ENCODE measurements around the gene OPCML. TPM values are rescaled to one million over a fixed set of nuclear protein-coding genes. Genes with fewer than 3 reads are reported as not detected.

OPCML gene
- polyA plus RNA-seq, 1 donor from 2014 or later = 11.6 TPM

DNA sequence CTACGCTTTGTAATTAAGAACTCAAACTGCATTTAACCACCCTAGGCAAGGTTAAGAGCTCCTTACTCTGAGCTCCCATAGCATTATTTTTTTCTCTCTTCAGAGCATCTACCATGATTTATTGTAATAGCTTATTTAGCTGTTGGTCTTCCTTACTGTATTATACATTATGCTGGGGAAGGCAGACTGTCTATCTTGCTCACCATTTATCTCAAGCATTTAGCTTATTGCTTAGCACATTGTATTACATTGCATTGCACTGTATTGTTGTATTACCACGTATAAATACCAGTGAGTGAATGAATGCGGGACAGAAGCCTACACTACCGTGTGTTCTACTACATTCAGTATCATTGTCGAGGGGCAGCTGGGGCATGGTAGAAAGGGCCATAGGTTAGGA is 324.3 kb downstream of the OPCML start:
- Histone ChIP-seq H2AFZ (ENCODE audit: low read depth, low read length) (no peak overlapping the region), H3K9ac (ENCODE audit: low read length) (no peak overlapping the region), H3K27me3 (ENCODE audit: insufficient read depth, low read depth, low read length) (no peaks in the 10 kb centered on the region), H3K27ac (ENCODE audit: low read length) (no peak overlapping the region), H3K9me2 (ENCODE audit: insufficient read depth, low read length) (no peaks in the 10 kb centered on the region), H3K9me3 (ENCODE audit: low read length) (no peaks in the 10 kb centered on the region), H3F3A (ENCODE audit: insufficient read depth, low read length, poor library complexity, severe bottlenecking) (no peaks in the 10 kb centered on the region), H3K79me2 (replicated peaks; ENCODE audit: insufficient read depth, low read length) (no peaks in the 10 kb centered on the region), H3K4me2 (ENCODE audit: low read length) (no peak overlapping the region), H4K20me1 (ENCODE audit: insufficient read depth) (no peaks in the 10 kb centered on the region), H3K4me3 (ENCODE audit: low read length) (no peak overlapping the region), H3K36me3 (ENCODE audit: insufficient read depth, low read length) (no peaks in the 10 kb centered on the region)
- TF ChIP-seq, protein P1, sequence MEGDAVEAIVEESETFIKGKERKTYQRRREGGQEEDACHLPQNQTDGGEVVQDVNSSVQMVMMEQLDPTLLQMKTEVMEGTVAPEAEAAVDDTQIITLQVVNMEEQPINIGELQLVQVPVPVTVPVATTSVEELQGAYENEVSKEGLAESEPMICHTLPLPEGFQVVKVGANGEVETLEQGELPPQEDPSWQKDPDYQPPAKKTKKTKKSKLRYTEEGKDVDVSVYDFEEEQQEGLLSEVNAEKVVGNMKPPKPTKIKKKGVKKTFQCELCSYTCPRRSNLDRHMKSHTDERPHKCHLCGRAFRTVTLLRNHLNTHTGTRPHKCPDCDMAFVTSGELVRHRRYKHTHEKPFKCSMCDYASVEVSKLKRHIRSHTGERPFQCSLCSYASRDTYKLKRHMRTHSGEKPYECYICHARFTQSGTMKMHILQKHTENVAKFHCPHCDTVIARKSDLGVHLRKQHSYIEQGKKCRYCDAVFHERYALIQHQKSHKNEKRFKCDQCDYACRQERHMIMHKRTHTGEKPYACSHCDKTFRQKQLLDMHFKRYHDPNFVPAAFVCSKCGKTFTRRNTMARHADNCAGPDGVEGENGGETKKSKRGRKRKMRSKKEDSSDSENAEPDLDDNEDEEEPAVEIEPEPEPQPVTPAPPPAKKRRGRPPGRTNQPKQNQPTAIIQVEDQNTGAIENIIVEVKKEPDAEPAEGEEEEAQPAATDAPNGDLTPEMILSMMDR (IDR thresholded peaks at IDR 0.05; ENCODE audit: poor library complexity, severe bottlenecking) = no peak

DNA sequence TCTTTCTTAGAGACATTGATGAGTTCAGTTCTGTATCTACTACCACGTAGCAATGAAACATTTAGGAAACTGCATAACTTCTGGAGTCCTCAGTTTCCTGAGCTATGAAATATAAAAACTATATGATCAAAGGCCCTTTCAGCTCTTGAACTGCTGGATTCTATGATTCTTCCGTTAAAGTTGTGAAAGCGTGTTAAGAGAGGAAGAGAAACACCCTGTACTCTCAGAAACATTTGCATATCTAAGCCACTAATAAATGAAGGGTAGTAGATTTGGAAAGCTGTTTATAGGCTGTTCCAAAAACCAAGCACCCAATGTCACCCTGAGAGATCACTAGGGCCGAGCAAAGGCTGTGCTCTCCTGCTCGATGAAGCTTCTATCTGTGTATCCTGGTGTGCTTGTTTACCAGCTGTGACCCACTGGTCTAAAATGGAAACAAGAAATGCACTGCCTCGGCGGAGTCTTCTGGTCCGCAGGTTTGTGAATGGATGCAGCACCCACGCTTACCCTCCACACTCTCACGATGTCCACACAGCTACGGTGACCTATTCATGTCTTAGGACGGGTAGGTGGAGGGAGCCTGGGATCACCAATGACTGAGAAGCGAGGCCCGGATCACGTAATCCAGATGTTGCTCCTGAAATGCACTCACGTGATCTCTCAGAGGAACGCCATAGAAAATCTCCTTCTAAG is 325.8 kb downstream of the OPCML start:
- TF ChIP-seq POLR2AphosphoS5 (IDR thresholded peaks at IDR 0.05) = no peak
- TF ChIP-seq RAD21 (conservative IDR thresholded peaks at IDR 0.05) = no peak
- TF ChIP-seq EZH2 (IDR thresholded peaks at IDR 0.05; ENCODE audit: borderline replicate concordance, insufficient read depth, low read length, poor library complexity, severe bottlenecking) = no peak
- TF ChIP-seq, protein P2, sequence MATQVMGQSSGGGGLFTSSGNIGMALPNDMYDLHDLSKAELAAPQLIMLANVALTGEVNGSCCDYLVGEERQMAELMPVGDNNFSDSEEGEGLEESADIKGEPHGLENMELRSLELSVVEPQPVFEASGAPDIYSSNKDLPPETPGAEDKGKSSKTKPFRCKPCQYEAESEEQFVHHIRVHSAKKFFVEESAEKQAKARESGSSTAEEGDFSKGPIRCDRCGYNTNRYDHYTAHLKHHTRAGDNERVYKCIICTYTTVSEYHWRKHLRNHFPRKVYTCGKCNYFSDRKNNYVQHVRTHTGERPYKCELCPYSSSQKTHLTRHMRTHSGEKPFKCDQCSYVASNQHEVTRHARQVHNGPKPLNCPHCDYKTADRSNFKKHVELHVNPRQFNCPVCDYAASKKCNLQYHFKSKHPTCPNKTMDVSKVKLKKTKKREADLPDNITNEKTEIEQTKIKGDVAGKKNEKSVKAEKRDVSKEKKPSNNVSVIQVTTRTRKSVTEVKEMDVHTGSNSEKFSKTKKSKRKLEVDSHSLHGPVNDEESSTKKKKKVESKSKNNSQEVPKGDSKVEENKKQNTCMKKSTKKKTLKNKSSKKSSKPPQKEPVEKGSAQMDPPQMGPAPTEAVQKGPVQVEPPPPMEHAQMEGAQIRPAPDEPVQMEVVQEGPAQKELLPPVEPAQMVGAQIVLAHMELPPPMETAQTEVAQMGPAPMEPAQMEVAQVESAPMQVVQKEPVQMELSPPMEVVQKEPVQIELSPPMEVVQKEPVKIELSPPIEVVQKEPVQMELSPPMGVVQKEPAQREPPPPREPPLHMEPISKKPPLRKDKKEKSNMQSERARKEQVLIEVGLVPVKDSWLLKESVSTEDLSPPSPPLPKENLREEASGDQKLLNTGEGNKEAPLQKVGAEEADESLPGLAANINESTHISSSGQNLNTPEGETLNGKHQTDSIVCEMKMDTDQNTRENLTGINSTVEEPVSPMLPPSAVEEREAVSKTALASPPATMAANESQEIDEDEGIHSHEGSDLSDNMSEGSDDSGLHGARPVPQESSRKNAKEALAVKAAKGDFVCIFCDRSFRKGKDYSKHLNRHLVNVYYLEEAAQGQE (IDR thresholded peaks at IDR 0.05; ENCODE audit: borderline replicate concordance) = no peak
- no peak for TF ChIP-seq MXI1 (conservative IDR thresholded peaks at IDR 0.05; ENCODE audit: poor library complexity, severe bottlenecking)
- no peak for TF ChIP-seq EP300 (conservative IDR thresholded peaks at IDR 0.05; ENCODE audit: poor library complexity, severe bottlenecking)
- no peak for TF ChIP-seq TAF1 (IDR thresholded peaks at IDR 0.05; ENCODE audit: low read depth)
- no peak for TF ChIP-seq SMC3 (conservative IDR thresholded peaks at IDR 0.05; ENCODE audit: poor library complexity)
- TF ChIP-seq, protein P1 (IDR thresholded peaks at IDR 0.05; ENCODE audit: poor library complexity, severe bottlenecking) = no peak
- Histone ChIP-seq H3K9me3 (ENCODE audit: low read length) (no peaks in the 10 kb centered on the region), H3K79me2 (replicated peaks; ENCODE audit: insufficient read depth, low read length) (no peaks in the 10 kb centered on the region), H3K9me2 (ENCODE audit: insufficient read depth, low read length) (no peaks in the 10 kb centered on the region), H3K4me3 (ENCODE audit: low read length) (no peak overlapping the region), H3K9ac (ENCODE audit: low read length) (no peak overlapping the region), H2AFZ (ENCODE audit: low read depth, low read length) (no peak overlapping the region), H4K20me1 (ENCODE audit: insufficient read depth) (no peaks in the 10 kb centered on the region), H3K27ac (ENCODE audit: low read length) (no peak overlapping the region), H3K4me2 (ENCODE audit: low read length) (no peak overlapping the region), H3K27me3 (ENCODE audit: insufficient read depth, low read depth, low read length) (no peaks in the 10 kb centered on the region), H3K36me3 (ENCODE audit: insufficient read depth, low read length) (no peaks in the 10 kb centered on the region), H3F3A (ENCODE audit: insufficient read depth, low read length, poor library complexity, severe bottlenecking) (no peaks in the 10 kb centered on the region)
